Epithelial cell of proximal tubule (primary cell): ENCODE results near the gene PLXNA4. TPM values are rescaled to one million over a fixed set of nuclear protein-coding genes. Genes with fewer than 3 reads are reported as not detected.

ENCODE experiments used
- DNase-seq: peaks from one replicate; pipeline ENCODE4 v3.0.0-alpha.2; 2011; ENCODE audit warnings: low read depth
- H3K4me3 ChIP-seq: 2 replicates; pipeline ENCODE4 v1.5.1; 2011; ENCODE audit warnings: low read depth, mild to moderate bottlenecking, low read length
- total RNA-seq: library from RNA; depleted of rRNA; stranded (reverse); fragments of >200 nt; gene quantifications from 2 replicates; pipeline ENCODE4 v1.2.3, GENCODE V29; 2015
- TF ChIP-seq, protein P1 (sequence below): conservative IDR thresholded peaks from 2 replicates; pipeline ENCODE4 v1.5.1; 2012; ENCODE audit warnings: low read depth, mild to moderate bottlenecking, low read length

PLXNA4 gene
- total RNA-seq, 1 donor from 2014 or later, result not detected

- no peak overlapping the region for H3K4me3 ChIP-seq
- TF ChIP-seq, protein P1, sequence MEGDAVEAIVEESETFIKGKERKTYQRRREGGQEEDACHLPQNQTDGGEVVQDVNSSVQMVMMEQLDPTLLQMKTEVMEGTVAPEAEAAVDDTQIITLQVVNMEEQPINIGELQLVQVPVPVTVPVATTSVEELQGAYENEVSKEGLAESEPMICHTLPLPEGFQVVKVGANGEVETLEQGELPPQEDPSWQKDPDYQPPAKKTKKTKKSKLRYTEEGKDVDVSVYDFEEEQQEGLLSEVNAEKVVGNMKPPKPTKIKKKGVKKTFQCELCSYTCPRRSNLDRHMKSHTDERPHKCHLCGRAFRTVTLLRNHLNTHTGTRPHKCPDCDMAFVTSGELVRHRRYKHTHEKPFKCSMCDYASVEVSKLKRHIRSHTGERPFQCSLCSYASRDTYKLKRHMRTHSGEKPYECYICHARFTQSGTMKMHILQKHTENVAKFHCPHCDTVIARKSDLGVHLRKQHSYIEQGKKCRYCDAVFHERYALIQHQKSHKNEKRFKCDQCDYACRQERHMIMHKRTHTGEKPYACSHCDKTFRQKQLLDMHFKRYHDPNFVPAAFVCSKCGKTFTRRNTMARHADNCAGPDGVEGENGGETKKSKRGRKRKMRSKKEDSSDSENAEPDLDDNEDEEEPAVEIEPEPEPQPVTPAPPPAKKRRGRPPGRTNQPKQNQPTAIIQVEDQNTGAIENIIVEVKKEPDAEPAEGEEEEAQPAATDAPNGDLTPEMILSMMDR, result no peak
- DNase-seq, result no peak
These were observed 143.0 kb downstream of the PLXNA4 start for GRCh38 chr7:132433301-132433700.

GRCh38 chr7:132430861-132431822 is 145.1 kb downstream of the PLXNA4 start:
- H3K4me3 ChIP-seq, result no peak overlapping the region
- DNase-seq, result peak; percentile 61
- TF ChIP-seq, protein P1, result no peak

DNA sequence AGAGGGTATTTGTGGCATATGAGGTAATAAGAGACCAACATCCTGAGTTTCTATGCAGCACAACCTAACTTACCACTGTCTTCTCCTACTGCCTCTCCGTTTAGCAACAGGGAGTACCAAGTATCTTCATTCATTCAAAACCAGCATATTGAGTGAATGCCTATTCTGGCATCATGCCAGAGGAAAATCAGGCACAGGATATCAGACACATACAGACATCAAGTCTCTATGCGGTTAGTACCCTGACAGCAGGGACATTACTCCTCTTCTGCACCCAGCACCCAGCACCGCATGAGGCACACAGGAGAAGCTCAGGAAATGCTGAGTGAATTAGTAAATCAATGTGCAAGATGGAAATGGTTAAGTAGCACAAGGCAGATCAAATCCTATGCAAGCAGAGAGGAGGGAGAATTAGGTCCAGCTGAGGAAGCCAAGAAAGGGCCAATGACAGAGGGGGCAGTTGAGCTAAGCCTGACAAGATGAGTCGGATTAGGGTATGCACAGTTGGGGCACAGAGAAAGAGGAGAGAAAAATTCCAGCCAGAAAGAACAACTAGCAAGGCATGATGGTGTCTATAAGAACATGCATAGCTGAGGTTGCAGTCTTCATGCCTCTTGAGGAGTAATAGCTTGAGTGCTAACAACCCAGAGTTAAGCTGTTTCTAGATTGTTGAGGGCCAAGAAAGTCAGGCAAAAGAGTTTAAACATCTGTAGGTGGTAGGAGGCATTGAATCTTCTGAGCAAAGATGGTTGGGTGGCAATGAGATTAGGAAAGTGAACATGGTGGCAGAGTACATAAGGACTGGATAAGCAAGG is 146.0 kb downstream of the PLXNA4 start:
- H3K4me3 ChIP-seq, result no peak overlapping the region
- no peak for DNase-seq
- TF ChIP-seq, protein P1, result no peak

DNA sequence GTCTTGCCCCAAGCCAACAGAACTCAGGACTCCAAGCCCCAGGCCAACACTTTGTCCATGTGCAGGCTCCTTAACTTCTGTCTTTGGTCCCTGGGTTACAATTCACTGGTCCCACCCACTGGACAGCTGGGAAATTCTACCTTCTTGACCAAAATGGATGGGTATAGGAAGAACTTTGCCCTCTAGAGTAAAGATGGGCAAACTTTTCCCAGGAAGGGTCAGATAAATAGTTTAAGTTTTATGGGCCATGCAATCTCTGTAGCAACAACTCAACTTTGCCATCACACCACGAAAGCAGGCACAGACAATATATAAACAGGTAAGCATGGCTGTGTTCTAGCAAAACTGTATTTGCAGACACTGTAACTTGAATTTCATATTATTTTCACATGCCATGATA is 147.1 kb downstream of the PLXNA4 start:
- DNase-seq, result no peak
- TF ChIP-seq, protein P1, result no peak

DNA sequence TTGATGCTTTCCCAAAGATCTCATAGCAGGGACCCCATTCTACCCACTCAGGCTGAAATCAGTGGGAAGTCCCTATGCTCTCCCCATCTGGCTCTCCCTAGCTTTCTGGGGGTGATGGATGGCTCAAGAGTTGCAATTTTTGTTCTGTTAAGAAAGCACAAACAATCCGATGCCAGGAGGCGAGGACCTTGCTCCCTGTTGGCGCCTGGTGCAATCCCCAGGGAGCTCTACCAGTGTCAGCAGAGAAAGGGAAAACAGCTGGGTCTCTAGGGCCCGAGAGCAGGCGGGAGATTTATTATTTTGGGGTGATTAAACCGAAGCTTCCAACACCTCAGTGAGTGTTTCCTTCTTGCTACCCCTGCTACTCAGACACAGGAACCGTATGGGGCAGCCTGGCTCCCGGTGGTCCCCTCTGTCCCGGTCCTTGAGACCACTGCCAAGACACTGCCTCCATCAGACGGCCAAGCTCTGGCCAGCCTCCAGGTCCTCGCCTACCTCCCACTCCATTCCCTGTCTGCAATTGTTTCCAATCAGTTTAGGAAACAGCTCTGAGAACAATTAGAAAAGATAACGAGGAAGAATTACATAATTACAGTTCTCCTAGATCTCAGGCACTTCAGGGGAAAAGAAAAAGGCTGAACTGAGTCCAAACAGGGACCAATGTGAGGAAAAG is 147.9 kb downstream of the PLXNA4 start:
- DNase-seq, result no peak
- TF ChIP-seq, protein P1, result no peak
- H3K4me3 ChIP-seq, result no peak overlapping the region

More for the DNA sequence above, 147.1 kb downstream of the PLXNA4 start:
- no peak overlapping the region for H3K4me3 ChIP-seq

- TF ChIP-seq, protein P1, result no peak
- DNase-seq, result no peak
- H3K4me3 ChIP-seq, result no peak overlapping the region
These were observed 150.3 kb downstream of the PLXNA4 start for GRCh38 chr7:132425942-132426341.
